ENCODE results near the gene SYCP2. TPM values are rescaled to one million over a fixed set of nuclear protein-coding genes. Genes with fewer than 3 reads are reported as not detected.

Gene SYCP2
- total and polyA plus RNA-seq, 2 experiments from 2014 or later = 0.22 to 0.24 TPM

GRCh38 chr20:59817846-59818615 lies 115.4 kb downstream of the SYCP2 start:
- H3K4me3 ChIP-seq = no peak overlapping the region
- H4K20me1 ChIP-seq (ENCODE audit: insufficient read depth) = no peaks in the 10 kb centered on the region
- H3K9ac ChIP-seq = no peak overlapping the region
- TF ChIP-seq EZH2 (IDR thresholded peaks at IDR 0.05; ENCODE audit: insufficient read depth, poor library complexity, severe bottlenecking) (no peak), EZH2phosphoT487 (IDR thresholded peaks at IDR 0.05; ENCODE audit: insufficient read depth, low read depth) (no peak)
- H3K36me3 ChIP-seq (ENCODE audit: low read depth) = no peaks in the 10 kb centered on the region
- 48 to 49% methylated on average over 14 of the region's 14 CpGs for WGBS, 2 experiments (ENCODE audit: low coverage in 1 of 2, low lambda C conversion rate in 2 of 2, missing lambda C conversion rate in 2 of 2)
- no peaks in the 10 kb centered on the region for H3K4me1 ChIP-seq (ENCODE audit: insufficient read depth)
- H3K4me2 ChIP-seq (ENCODE audit: unreplicated experiment) = no peak overlapping the region
- no peak for DNase-seq
- no peaks in the 10 kb centered on the region for H3K79me2 ChIP-seq (ENCODE audit: insufficient read depth)
- no peaks in the 10 kb centered on the region; the same call in 1 of the 2 replicates for H3K27me3 ChIP-seq (replicated peaks; ENCODE audit: insufficient read depth)
- no peak overlapping the region for H3K27ac ChIP-seq
- H3K9me3 ChIP-seq (ENCODE audit: low read depth) = no peaks in the 10 kb centered on the region
- no peaks in the 10 kb centered on the region for H3K9me2 ChIP-seq (ENCODE audit: insufficient read depth)
- H3F3A ChIP-seq (ENCODE audit: insufficient read depth) = no peaks in the 10 kb centered on the region
- in situ Hi-C loops (cut with MboI) = no loop called here
- no peak overlapping the region for H2AFZ ChIP-seq

GRCh38 chr20:59817406-59817805 lies 116.0 kb downstream of the SYCP2 start:
- Histone ChIP-seq H3F3A (ENCODE audit: insufficient read depth) (no peaks in the 10 kb centered on the region), H3K9ac (no peak overlapping the region), H3K36me3 (ENCODE audit: low read depth) (no peaks in the 10 kb centered on the region), H2AFZ (no peak overlapping the region), H3K4me1 (ENCODE audit: insufficient read depth) (no peaks in the 10 kb centered on the region), H3K27ac (no peak overlapping the region), H3K4me2 (ENCODE audit: unreplicated experiment) (no peak overlapping the region), H4K20me1 (ENCODE audit: insufficient read depth) (no peaks in the 10 kb centered on the region), H3K4me3 (no peak overlapping the region), H3K9me3 (ENCODE audit: low read depth) (no peaks in the 10 kb centered on the region), H3K9me2 (ENCODE audit: insufficient read depth) (no peaks in the 10 kb centered on the region), H3K79me2 (ENCODE audit: insufficient read depth) (no peaks in the 10 kb centered on the region), H3K27me3 (replicated peaks; ENCODE audit: insufficient read depth) (no peaks in the 10 kb centered on the region; the same call in 1 of the 2 replicates)
- TF ChIP-seq EZH2phosphoT487 (IDR thresholded peaks at IDR 0.05; ENCODE audit: insufficient read depth, low read depth) = no peak
- TF ChIP-seq EZH2 (IDR thresholded peaks at IDR 0.05; ENCODE audit: insufficient read depth, poor library complexity, severe bottlenecking) = no peak
- WGBS, 2 experiments (ENCODE audit: low coverage in 1 of 2, low lambda C conversion rate in 2 of 2, missing lambda C conversion rate in 2 of 2) = 46 to 50% methylated on average over 4 of the region's 4 CpGs
- DNase-seq = no peak
- in situ Hi-C loops (cut with MboI) = no loop called here

DNA sequence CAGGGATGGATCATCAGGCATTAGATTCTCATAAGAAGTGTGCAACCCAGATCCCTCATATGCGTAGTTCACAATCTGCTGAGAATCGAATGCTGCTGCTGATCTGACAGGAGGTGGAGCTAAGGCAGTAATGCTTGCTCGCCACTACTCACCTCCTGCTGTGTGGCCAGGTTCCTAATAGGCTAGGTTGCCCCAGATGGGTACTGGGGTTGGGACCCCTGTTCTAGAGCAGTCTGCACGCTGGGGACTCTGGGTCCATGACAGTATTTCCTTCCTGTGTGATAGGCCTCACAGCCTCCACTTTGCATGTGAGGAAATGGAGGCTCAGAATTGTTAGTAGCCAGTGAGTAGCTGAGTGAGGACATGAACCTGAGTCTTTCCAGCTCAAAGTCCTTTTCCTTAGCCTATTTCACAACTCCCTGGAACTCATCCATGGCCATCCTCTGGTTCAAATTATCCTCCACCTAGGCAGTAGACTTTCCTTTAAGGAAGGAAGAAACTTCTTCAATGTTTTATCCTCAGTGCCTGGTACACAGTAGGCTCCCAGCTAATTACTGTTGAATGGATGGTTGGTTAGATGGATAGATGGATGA lies 117.2 kb downstream of the SYCP2 start:
- Histone ChIP-seq H3K9ac (no peak overlapping the region), H3K4me2 (ENCODE audit: unreplicated experiment) (no peak overlapping the region), H3K4me3 (no peak overlapping the region), H3F3A (ENCODE audit: insufficient read depth) (no peaks in the 10 kb centered on the region), H4K20me1 (ENCODE audit: insufficient read depth) (no peaks in the 10 kb centered on the region), H3K4me1 (ENCODE audit: insufficient read depth) (no peaks in the 10 kb centered on the region), H3K79me2 (ENCODE audit: insufficient read depth) (no peaks in the 10 kb centered on the region), H3K9me2 (ENCODE audit: insufficient read depth) (no peaks in the 10 kb centered on the region), H3K36me3 (ENCODE audit: low read depth) (no peaks in the 10 kb centered on the region), H3K9me3 (ENCODE audit: low read depth) (no peaks in the 10 kb centered on the region), H3K27ac (no peak overlapping the region), H3K27me3 (replicated peaks; ENCODE audit: insufficient read depth) (no peaks in the 10 kb centered on the region; the same call in 1 of the 2 replicates), H2AFZ (no peak overlapping the region)
- in situ Hi-C loops (cut with MboI) = no loop called here
- TF ChIP-seq EZH2 (IDR thresholded peaks at IDR 0.05; ENCODE audit: insufficient read depth, poor library complexity, severe bottlenecking) (no peak), EZH2phosphoT487 (IDR thresholded peaks at IDR 0.05; ENCODE audit: insufficient read depth, low read depth) (no peak)
- no peak for DNase-seq
- 27 to 35% methylated on average over 4 of the region's 4 CpGs for WGBS, 2 experiments (ENCODE audit: low coverage in 1 of 2, low lambda C conversion rate in 2 of 2, missing lambda C conversion rate in 2 of 2)

DNA sequence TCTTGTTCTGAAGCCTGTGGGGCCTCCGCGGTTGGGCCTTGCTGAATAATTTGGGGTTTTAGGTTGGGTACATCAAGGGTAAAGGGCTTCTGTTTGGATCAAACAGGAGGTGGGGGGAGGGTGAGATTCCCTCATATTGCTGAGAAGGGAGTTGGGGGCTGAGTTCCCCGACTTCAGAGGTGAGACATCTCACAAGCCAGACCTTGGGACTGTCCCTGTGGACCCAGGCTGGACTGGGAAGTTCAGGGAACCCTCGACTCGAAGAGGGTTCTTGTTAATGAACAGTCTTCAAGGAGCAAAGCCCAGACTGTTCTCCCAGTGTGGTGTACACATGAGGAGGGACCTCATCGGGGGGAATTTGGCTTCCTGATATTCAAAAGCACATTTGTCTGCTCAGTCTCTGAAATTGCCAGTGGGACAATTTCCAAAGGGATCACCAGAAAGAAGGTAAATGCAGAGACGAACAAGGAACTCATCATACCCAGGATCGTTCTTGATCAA lies 118.5 kb downstream of the SYCP2 start:
- H3K9me3 ChIP-seq (ENCODE audit: low read depth) = no peaks in the 10 kb centered on the region
- H3K4me3 ChIP-seq = no peak overlapping the region
- no peak overlapping the region for H3K4me2 ChIP-seq (ENCODE audit: unreplicated experiment)
- H3K27ac ChIP-seq = no peak overlapping the region
- no peaks in the 10 kb centered on the region for H3K4me1 ChIP-seq (ENCODE audit: insufficient read depth)
- no peaks in the 10 kb centered on the region for H3F3A ChIP-seq (ENCODE audit: insufficient read depth)
- H4K20me1 ChIP-seq (ENCODE audit: insufficient read depth) = no peaks in the 10 kb centered on the region
- H3K27me3 ChIP-seq (replicated peaks; ENCODE audit: insufficient read depth) = no peaks in the 10 kb centered on the region
- no peak overlapping the region for H2AFZ ChIP-seq
- TF ChIP-seq EZH2 (IDR thresholded peaks at IDR 0.05; ENCODE audit: insufficient read depth, poor library complexity, severe bottlenecking) = no peak
- TF ChIP-seq EZH2phosphoT487 (IDR thresholded peaks at IDR 0.05; ENCODE audit: insufficient read depth, low read depth) = no peak
- 45 to 54% methylated on average over 8 of the region's 8 CpGs for whole genome bisulfite sequencing, 2 experiments (ENCODE audit: low coverage in 1 of 2, low lambda C conversion rate in 2 of 2, missing lambda C conversion rate in 2 of 2)
- in situ Hi-C loops (cut with MboI) = no loop called here
- no peaks in the 10 kb centered on the region for H3K36me3 ChIP-seq (ENCODE audit: low read depth)
- no peak overlapping the region for H3K9ac ChIP-seq
- H3K79me2 ChIP-seq (ENCODE audit: insufficient read depth) = no peaks in the 10 kb centered on the region
- DNase-seq = no peak
- no peaks in the 10 kb centered on the region for H3K9me2 ChIP-seq (ENCODE audit: insufficient read depth)
